GM13977 (cell line): ENCODE measurements around the gene PER2.

Source experiments
- DNase-seq: peaks from one replicate; pipeline ENCODE4 v3.0.0; 2012; ENCODE audit warnings: low spot score
- in situ Hi-C: fragments of 300-500 bp; cut with MboI; formaldehyde crosslinking; loops from one replicate; pipeline ENCODE4 v1.12.0; 2022; ENCODE audit warnings: low sequenced_read_pairs, low pct_unique_long_range_greater_than_20kb, mixed read lengths, inconsistent platforms; ENCODE audit not compliant: unreplicated experiment
- TF ChIP-seq, protein P1 (sequence below): IDR thresholded peaks from 2 replicates; pipeline ENCODE4 v1.5.1; 2012; ENCODE audit warnings: mild to moderate bottlenecking, control low read depth; ENCODE audit not compliant: insufficient read depth; ENCODE audit errors: extremely low read depth, missing control alignments

Gene PER2

DNA sequence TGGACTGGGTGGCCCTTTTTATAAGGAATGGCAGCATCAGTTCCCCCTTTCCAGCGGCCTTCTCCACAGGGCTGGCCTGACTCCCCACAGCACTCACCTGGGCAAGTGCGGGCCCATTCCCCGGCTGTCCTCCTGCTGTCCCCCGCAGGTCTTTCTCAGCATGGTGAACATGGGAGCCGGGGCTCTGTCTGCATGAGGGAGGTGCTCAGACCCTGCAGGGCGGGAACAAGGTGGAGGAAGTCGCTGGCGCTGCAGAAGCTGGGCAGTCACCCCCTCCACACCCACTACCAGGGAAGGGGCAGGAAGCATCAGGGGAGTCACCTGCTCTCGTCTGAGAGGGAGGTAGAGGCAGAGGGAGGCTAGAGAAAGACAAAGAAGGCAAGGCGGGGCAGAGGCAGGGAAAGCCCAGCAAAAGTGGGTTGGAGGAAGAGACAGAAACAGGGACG, 60.8 kb downstream of the PER2 start:
- in situ Hi-C loops: no loop called here
- TF ChIP-seq, protein P1, sequence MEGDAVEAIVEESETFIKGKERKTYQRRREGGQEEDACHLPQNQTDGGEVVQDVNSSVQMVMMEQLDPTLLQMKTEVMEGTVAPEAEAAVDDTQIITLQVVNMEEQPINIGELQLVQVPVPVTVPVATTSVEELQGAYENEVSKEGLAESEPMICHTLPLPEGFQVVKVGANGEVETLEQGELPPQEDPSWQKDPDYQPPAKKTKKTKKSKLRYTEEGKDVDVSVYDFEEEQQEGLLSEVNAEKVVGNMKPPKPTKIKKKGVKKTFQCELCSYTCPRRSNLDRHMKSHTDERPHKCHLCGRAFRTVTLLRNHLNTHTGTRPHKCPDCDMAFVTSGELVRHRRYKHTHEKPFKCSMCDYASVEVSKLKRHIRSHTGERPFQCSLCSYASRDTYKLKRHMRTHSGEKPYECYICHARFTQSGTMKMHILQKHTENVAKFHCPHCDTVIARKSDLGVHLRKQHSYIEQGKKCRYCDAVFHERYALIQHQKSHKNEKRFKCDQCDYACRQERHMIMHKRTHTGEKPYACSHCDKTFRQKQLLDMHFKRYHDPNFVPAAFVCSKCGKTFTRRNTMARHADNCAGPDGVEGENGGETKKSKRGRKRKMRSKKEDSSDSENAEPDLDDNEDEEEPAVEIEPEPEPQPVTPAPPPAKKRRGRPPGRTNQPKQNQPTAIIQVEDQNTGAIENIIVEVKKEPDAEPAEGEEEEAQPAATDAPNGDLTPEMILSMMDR: no peak
- no peak for DNase-seq

DNA sequence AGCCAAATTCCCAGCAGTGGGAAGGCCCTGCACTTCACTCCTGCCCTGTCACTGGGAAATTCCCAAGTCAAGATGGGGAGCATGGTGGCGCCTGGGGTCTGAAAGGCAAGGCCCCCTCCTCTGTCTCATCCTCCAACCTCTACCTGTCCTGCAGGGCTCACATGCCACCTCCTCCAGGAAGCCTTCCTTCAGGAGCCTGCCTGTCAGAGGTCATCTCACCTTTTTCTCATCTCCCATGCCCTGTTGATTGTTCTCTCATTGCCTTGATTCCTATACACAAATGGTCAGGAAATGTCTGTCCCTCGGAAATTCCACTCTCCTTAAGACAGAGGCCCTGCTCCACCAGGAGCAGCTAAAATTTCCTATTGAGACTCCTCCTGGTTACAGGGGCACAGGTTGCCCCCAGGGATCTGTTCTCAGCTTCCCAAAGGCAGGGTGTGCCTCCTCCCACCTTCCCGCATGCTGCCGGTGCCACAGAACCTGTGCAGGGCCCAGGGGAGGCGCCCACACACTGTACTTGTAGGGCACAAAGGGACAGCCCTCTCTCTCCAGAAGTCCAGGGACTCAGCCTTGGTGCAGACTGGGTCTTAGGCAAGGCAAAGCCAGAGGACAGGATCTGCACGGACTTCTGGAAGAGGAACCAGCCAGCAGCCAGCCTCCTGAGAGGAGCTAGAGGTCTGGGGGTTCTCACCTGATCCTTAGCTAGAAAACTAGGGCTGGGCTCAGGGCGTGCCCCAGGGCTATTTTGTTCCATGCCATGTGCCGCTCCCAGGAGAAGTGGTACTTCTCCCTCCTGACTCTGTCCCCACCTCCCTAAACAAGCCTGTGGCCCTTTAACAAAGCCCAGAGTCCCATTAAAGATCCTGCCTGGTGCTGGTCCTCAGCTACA, 61.5 kb downstream of the PER2 start:
- in situ Hi-C loops: no loop called here
- TF ChIP-seq, protein P1: no peak
- no peak for DNase-seq

DNA sequence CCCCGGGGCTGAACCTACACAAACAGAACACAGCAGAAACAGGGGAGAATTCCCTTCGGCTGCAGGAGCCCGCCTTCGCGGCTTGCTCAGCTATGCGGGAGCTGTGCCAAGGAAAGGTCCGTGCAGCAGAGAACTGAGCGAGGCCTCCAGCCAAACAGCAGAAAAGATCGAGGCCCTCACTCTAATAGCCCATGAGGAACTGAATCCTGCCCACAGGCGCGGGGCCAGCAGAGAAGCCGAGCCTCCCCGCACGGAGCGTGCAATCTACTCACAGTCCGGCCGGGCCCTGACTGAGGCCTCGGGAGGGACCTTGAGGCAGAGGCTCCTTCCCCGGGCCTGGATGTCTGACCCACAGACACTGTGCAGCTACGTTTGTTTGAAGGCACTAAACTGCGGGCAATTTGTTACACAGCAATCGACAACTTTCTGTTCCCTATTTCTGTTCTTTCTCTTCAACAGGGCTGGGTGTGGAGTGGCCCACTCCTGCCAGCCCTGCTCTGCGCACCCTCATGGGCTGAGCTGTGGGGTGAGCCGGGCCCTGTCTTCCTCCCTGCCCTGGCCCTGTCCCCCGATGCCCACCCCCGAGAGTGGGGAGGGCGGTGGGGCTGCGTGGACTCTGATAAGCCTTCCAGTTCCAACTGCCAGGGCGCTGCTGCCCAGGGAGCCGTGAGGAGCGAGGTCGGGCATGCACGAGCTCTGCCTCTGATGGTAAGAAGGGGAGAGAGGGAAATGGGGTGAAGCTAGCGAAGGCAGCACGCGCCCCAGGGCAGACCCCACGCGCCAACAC, 62.3 kb downstream of the PER2 start:
- TF ChIP-seq, protein P1: no peak
- in situ Hi-C loops: no loop called here
- no peak for DNase-seq

DNA sequence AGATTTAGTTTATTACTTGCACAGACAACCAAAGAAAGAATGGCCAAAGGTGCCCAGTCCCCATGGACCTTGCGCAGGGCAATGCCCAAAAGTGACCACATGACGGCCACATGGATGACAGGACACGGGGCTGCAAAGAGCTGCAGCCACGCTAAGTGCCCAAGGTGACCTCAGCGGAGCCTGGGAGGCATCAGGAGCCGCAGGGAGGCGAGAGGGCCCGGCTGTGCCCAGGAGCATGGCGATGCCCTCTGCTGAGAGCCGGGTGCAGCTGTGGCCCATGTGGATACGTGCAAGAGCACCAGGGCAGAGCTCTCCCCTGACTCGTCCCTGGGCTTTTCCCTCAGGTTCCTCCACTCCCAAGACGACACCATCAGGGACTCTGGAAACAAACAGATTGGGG, 63.3 kb downstream of the PER2 start:
- TF ChIP-seq, protein P1: no peak
- in situ Hi-C loops: no loop called here

DNA sequence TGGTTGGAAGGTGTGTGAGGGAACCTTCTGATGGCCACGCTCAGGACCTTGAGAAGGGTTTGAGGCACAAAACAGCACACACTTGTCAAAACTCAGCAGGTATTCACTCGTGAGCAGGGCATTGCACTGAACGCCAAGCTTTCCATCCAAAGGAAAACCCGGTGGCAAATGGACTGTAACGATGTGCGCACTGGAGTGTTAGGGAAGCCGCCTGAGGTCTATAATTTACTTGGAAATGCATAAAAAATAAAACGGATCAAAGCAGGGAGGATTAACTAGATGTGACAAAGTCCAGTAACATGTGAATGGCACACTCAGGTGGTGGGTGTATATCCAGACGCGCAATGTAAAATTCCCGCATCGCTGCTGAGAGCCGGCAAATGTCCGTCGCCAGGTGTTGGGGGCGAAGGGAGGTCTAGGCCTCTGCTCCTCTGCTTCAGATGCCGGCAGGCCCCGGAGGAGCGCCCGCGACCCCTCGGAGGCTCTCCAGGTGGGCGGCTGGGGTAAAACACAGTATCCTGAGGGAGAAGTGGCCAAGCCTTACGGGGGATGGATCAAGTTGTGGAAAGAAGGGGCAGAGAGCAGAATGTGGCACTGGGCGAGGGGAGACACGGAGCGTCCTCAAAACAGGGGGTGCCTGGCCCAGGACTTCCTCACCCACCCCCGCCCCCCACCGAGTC, 63.9 kb downstream of the PER2 start:
- in situ Hi-C loops: no loop called here
- TF ChIP-seq, protein P1: no peak
- DNase-seq: no peak

More for the DNA sequence above, 63.3 kb downstream of the PER2 start:
- peak; percentile 22 for DNase-seq

DNA sequence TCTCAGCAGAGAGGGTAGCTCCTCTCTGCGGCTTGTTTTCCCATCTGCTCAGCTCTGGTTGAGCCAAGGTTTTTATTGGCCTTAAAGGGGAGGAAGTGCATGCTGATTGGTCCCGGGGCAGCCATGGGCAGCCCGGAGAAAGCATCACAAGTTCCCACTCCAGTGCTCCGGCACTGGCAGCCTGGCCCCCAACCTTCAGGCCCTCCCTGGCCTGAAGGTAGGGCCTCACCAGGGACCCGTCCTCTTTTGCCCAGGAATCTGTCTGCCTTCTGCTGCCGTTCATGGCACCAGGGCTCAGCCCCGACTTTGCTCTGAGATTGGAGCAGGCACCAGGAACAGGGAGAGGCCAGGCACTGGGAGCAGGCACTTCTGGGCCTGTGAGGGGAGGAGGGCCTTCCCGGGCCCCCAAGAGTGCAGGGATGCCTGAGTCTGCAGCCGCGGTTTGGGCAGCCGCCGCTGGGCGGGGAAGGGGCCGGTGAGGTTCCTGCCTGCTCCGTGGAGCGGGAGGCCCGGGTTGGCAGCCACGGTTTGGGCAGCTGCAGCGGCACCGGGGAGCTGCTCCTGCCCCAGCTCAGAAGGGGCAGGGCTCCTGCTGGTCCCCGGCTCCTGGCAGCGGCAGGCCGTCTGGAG, 67.4 kb downstream of the PER2 start:
- no peak for DNase-seq
- in situ Hi-C loops: no loop called here
- TF ChIP-seq, protein P1: no peak
